Pons (tissue), 1 donor: ENCODE results near the gene SPATA13.
A peak's percentile ranks its signal among the peaks of the same experiment; 100 is the strongest.

Experiments used
- DNase-seq: peaks from one replicate; pipeline ENCODE4 v3.0.0-alpha.2; 2016; ENCODE audit warnings: low spot score

Gene SPATA13

DNA sequence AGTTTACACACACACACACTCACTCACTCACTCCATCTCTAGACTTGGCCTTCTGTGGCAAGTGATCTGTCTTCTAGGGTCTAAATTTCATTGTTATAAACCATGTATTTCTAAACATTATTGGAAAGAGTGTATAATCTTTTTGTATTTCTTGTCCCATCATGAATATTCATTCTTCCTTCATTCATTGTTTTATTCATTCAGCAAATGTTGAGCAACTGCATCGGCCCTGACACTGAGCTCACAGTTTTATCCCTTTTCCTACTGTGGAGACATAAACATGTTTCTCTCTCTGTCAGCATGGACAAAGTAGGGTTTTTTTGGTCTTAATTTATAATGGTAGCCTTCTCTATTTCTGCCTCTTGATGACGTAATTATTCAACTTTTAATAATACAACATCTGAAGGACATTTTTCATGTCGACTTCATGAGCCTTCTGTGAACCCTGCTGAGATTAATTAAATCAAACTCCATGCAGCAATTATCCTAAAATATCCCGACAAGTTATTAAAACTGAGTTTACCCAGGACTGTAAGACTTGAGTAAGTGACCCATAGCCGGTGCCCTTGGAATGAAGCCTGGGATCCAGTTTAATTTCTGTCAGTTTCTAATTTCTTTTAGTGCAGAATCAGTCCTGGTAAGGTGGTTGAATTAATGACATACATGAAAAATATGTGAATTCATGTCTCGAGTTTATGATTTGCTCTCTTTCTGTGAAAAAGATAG lies 7.3 kb downstream of the SPATA13 start:
- peak; percentile 85 for DNase-seq

DNA sequence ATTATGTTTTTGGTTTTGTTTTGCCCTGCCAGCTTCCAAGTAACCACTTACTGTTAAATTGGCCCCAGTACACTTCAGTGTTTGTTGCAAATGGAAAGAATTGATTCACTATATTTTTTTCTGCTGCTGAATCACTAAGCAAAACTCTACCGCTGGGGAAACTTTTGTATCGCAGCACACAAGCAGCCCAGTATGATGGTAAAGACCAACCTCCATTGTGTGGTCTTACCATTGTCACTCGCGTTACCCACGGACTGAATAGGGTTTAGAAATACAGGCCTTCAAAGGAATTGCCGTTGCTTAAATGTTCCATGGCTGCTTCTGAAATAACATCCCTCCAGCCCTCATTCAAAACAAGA lies 7.9 kb downstream of the SPATA13 start:
- DNase-seq = peak; percentile 74

DNA sequence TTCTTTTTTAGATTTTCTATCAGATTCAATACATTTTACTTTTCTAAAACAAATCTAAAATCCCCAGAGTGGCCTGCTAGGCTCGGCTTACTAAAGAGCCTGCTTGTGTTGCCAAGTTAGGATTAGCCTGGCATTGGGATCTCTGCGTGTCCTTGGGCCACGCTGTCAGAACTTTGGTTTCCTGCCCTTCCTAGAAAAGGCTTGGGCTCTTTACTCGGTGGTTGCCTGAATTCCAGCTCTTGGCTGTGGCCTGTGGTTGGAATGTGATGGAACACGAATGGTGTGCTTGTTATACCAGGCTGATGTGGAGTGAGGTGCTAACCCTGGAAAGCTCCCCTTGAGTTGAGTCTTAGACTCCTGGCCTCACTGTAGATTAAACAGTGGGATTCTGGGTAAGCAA lies 8.5 kb downstream of the SPATA13 start:
- DNase-seq = no peak

DNA sequence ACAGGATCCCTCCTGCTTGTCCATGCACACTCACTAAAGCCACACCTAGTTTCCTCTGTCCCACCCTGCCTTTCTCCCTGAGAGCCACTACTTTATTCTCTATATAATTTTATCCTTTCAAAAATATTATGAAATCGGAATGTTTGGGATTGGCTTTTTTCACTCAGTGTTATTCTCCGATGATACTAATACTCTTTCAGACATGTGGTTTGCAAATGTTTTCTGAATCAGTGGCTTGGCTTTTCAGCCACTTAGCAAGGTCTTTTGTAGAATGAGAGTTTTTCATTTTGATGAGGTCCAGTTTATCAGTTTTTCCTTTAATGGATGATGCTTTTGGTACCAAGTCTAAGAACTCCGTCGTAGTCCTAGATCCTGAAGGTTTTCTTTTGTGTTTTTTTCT lies 11.6 kb downstream of the SPATA13 start:
- DNase-seq = no peak

DNA sequence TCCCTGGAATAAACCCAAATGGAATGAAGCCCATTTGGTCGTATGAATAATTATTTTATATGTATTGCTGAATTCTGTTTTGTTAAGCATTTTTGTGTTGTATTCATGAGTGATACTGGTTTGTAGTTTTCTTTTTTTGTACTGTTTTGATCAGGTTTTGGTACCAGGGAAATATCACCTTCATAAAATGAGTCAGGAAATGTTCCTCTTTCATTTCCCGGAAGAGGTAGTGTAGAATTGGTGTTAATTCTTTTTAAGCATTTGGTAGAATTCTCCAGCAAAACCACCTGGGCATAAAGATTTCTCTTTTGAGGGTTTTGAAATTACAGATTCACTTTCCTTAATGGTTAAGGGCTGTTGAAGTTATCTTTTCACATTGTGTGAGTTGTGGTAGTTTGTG lies 13.3 kb downstream of the SPATA13 start:
- no peak for DNase-seq

DNA sequence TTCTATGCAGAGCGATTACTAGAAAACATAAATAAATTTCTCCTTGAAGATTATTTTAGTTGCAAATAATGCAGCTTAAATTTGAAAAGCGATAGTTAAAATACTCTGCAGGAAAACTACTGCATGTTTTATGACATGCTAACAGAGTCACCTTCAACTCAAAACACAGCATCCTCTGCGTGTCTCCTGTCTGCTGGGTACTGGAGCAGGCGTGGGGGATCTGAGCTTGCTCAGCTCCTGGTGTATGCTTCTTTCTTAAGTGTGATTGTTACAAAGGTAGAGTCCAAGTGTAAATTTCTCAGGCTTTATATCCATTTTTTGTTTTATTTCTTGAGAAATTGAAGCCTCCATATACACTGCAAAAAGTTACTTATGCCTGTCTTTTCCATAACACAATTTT lies 15.3 kb downstream of the SPATA13 start:
- DNase-seq = no peak

DNA sequence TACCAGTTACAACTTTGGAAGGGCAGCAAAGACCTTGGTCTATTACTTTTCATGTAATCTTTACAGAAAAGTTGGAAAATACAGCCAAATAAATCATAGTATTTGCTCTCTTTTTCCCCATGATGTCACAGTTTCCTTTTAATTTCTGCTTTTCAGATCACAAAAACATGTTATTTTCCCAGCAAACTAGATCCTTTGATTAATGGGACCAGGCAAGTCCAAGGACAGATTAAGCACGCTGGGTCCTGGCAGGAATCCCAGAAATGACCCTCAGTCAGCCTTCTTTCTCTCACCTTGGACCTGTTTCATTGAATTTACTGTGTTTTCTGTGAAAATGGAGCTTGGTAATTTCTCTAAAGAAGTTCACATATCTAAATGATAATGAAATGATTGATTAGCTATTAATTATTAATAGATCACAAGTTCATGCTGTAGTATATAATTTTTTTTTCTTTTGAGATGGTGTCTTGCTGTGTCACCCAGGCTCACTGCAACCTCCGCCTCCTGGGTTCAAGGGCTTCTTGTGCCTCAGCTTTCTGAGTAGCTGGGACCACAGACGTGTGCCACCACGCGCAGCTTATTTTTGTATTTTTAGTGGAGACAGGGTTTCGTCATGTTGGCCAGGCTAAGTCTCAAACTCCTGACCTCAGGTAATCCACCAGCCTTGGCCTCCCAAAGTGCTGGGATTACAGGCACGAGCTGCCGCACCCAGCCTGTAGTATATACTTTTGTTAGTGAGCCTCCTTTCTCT lies 16.0 kb downstream of the SPATA13 start:
- no peak for DNase-seq

DNA sequence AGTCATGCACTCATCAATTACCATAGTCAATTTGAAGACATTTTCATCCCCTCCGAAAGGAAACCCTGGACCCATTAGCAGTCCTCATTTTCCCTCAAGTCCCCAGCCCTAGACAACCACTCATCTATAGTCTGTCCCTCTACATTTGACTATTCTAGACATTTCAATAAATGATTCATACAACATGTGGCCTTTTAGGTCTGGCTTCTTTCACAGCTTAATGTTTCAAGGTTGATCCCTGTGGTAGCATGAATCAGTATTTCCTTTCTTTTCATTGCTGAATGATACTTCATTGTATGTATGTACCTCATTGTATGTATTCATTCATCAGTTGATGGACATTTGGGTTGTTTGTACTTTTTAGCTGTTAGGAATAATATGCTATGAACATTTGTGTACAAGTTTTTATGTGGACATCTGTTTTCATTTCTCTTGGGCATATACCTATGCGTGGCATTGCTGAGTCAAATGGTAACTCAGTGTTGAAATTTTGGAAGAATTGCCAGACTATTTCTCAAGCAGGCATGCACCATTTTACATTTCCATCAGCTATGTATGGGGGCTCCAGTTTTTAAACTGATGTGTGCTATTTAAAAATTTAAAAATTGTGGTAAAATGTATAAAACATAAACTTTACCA lies 18.4 kb downstream of the SPATA13 start:
- no peak for DNase-seq

DNA sequence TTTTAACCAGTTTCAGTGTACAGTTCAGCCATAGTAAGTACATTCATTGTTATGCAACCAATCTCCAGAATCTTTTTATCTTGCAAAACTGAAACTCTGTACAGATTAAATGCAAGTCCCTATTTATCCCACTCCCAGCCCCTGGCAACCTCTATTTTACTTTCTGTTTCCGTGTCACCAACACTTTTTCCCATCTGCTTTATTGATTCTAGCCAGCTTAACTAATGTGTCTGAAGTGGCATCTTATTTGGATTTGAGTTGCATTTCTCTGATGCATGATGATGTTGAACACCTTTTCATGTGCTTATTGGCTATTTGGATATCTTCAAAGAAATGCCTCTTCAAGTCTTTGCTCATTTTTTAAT lies 18.9 kb downstream of the SPATA13 start:
- DNase-seq = no peak

DNA sequence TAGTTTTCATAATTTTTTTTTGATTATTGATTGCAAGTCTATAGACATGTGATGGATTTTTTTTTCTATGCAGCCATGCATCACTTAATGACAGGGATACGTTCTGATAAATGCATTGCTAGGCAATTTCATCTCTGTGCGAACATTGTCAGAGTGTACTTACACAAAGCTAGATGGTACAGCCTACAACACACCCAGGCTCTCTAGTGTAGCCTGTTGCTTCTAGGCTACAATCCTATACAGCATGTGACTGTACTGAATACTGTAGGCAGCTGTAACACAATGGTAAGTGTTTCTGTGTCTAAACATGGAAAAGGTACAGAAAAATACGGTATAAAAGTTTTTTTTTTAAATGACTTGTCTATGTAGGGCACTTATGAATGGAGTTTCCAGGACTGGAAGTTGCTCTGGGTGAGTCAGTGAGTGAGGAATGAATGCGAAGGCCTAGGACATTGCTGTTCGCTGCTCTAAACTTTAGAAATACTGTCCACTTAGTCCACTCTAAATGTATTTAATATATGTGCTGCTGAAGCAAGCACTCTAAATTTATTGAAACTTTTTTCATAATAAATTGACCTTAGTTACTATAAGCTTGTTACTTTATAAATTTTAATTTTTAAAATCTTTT lies 20.3 kb downstream of the SPATA13 start:
- no peak for DNase-seq

DNA sequence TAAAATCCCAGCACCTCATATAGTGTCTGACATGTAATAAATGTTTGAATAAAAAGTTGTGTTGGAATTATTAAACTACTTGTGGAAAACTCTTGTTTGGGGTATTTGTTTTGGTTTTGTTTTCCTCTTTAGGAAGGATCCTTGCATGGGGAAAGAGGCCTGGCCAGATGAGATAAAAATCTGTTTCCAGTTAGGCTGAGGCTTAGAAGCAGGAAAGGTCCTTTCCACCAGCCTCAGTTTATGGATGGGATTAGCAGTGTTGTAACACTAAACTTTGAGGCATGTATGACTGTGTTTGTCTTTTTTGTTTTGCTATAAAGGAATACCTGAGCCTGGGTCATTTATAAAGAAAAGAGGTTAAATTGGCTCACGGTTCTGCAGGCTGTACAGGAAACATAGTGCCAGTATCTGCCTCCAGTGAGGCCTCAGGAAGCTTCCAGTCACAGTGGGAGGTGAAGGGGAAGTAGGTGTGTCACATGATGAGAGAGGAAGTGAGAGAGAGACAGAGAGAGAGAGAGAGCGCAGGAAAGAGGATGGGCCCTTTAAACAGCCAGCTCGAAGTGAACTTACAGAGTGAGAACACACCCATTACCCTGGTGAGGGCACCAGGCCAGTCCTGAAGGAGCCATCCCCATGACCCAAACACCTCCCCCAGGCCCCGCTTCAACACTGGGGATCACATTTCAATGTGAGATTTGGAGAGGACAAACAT lies 21.6 kb downstream of the SPATA13 start:
- no peak for DNase-seq

DNA sequence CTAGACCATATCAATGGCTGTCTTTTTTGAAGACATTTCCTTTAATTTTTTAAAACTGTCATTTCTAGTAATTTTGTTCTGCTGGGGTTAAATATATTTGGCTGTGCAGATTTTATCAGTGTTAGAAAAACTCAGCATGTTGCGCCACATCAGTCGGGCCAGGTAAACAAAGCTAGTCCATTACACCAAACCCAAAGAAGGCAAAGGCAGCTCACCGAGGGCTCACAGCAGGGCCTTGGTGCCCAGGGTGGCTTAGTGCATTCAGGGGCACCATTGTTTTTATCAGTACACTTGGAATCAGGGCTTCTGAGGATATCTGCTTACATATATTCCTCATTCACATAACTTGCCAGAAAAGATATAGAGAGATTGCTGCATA lies 22.2 kb downstream of the SPATA13 start:
- no peak for DNase-seq

DNA sequence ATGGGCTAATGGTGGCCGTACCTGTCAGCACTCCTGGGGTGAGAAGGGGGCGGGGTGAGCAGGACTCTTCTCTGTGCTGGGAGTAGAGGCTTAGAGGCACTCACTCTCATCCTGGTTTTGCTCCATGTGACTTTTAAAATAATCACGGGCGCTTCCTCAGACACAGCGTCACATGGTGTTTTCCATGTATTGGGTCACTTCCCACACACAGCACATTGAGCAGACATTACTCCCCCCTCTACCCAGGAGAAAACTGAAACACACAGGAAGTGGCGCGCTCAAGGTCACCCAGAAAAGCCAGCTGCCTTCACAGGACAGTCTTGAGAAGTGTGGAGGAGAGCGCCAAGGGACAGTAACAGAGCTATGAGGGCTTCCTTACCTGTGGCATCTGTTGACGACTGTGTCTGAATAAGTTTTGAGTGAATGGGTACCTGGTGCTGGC lies 23.2 kb downstream of the SPATA13 start:
- DNase-seq = no peak

DNA sequence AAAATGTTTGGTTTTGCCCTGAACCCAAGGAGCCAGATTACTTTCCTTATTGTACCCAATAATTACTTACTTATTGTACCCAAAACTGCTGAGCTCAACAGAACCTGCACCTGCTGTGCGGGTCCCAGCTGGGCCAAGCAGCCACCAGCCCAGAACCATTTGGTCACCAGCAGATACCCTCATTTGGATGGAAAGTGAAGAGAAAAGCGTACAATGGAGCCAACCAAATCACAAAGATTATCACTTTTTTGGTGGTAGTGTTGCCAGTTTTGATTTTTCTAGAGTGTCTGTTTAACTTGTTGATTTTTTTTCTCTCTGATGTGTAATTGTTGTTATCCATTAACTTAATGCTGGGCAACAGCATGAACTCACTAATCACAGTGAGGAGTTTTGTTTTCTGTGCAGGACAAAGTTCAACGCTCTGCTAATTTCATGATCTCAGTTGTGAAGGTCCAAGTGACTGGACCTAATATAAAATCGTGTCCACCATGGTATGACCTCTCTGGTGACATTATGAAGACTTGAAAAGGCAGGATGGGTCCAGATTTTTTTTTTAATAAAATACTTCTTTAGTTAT lies 23.8 kb downstream of the SPATA13 start:
- no peak for DNase-seq

DNA sequence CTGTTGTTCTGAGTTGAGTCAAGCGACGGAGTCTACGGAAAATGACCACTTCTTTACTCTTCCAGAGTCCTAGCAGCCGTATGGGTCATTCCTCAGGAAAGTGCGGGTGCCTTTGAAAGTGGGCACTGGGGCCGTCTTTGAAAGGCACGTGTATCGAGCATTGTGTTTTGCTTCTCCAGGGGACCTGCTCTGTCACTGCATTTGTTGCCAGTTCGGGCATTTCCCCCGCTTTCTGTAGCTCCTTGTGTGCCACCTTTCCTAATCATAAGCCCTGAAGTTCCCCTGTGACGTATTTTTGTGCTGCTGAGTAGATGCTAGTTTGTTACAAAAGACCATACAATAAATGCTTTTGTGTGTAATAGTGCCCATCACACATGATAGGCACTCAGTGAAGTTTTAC lies 24.4 kb downstream of the SPATA13 start:
- DNase-seq = no peak

DNA sequence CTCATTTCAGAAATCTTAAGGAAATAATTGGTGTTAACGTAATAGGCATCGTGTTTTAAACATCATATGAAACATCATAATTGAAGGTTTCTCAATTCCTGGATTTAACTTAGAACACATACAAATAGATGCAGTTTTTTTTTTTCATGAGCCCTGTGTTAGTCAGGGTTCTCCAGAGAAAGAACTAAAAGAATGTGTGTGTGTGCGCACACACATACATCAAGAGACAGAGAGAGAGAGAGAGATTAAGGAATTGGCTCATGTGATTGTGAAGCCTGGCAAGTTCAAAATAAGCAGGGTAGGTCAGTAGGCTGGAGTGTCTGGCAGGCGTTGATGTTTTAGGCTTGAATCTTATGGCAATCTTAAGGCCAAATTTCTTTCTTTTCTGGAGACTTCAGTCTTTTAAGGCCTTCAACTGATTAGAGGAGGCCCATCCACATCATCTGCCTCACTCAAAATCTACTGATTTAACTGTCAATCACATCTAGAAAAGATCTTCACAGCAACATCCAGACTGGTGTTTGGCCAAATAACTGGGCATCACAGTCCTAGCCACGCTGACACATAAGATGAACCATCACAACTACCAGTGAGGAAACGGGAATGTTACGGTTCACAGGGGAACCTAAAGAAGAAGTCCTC lies 25.2 kb downstream of the SPATA13 start:
- DNase-seq = no peak

DNA sequence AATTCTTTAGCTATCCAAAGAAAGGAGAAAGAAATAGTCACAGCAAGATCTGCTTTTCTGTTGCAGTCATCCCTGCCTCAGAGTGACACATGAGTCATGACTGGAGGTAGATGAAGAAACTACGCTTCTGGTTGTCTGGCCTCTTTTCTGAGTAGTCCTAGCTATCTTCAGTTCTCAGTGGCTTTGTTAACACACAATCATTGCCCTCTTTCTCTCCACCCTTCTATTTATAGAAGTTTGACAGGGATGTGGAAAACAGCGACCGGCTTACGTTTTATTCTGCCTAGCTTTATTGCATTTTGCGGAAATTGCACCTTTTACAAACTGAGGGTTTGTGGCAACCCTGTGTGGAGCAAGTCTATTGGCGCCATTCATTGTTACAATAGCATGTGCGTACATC lies 26.7 kb downstream of the SPATA13 start:
- DNase-seq = no peak

DNA sequence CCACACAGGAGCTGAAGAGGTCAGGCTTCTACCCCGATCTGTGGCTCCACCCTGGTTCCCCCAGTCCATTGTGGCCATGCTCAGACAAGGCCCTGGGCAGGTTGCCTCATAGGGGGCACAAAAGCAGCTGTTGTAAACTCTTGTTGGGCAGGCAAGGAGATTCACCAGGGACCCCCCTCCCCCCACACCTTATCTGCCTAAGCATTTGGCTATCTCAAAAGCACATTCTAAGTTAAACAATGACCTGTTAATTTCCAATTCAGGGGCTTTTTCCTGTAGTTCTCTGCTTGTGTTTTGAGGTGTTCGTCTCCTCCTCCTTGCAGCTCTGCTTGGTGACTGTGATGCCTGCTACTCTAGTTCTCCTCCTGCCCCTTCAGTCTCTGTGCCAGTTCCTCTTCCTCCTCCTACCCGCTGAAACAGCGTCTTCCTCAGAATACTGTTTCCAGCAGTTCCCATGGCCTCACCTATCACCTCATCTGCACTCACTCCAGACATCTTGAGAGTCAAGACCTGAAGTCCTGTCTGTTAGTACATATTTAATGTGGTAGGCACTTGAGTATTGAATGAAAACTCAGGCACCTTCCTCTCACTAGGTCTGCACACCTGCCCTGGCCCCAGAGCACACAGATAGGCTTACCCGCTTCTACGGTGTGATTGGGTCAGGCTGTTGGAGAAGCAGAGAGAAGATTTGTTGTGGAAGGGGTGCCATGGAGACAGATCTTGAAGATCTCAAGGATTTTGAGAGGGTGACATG lies 31.7 kb downstream of the SPATA13 start:
- DNase-seq = no peak

DNA sequence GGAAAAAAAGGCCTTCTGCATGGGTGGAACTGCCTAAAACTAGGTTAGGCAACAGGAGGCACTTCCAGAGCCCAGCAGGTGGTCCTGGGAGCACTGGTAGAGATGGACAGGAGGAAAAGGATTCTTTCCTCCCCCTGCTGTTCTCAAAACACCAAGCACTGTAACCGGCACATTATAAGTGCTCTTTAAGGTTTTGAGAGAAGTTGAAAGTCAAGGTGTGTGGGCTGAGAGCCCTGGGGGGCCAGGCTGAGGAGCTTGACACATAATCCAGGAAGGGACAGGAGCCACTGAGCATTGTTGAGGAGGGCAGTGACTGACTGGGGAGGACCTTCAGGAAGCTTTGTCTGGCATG lies 32.3 kb downstream of the SPATA13 start:
- DNase-seq = no peak

DNA sequence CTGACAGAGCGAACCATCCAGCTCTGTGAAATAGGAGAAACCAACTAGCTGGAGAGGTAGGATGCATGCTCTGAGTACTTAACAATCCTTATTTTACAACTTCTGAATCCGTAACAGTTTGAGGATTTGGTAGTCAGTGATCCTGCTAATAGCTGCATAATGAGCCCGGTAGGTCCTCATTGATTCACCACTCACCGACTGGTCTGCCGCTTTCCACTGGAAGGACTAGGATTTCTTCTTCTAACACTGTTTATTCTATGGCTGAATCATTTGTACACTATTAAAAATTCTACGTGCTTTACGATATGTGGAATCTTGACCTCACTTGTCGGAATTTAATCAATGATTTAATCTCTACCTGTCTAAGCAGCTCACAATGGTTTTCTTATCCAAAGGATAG lies 33.9 kb downstream of the SPATA13 start:
- DNase-seq = no peak

DNA sequence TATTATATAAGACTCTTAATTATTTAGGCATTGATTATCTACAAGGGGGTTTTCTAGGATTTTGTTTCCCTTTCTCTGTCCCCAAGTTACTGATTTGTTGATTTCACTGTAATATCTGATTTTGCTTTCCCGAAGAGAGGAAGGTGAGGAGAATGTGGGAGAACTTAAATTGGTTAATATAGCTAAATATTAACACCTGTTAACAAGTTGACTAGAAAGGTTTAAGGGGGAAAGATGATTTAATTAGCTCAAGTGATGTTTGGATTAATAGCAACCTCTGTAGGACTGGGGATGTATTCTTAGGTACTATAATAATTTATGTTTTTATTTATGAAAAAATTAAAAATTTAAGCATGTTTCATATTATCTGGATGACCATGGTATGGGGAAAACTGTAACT lies 35.1 kb downstream of the SPATA13 start:
- DNase-seq = no peak
